Thyroid gland (tissue), 4 donors: Measurements from ENCODE around the gene C19orf12. TPM values are rescaled to one million over a fixed set of nuclear protein-coding genes. Genes with fewer than 3 reads are reported as not detected.

Experiments
- DNase-seq, 2 donors: peaks; one replicate each; pipeline ENCODE4 v3.0.0-alpha.2; 2019
- H3K27ac ChIP-seq, 3 donors: fragments of 200-600 bp; sonication (generic); 1 replicate in 2 of 3; 2 replicates in 1 of 3; pipeline ENCODE4 v1.5.1; 2016 to 2019; ENCODE audit warnings: mild to moderate bottlenecking in 1 of 3, moderate library complexity in 1 of 3
- H3K27me3 ChIP-seq: fragments of 200-600 bp; sonication (generic); one replicate; pipeline ENCODE4 v1.5.1; 2019
- H3K36me3 ChIP-seq, 2 donors: fragments of 200-600 bp; sonication (generic); one replicate each; pipeline ENCODE4 v1.5.1; 2016 to 2019
- H3K4me1 ChIP-seq, 2 donors: fragments of 200-600 bp; sonication (generic); one replicate each; pipeline ENCODE4 v1.5.1; 2017 to 2019
- H3K4me3 ChIP-seq, 3 donors: fragments of 200-600 bp; sonication (generic); replicated peaks in 1 of 3; 1 replicate in 2 of 3; 2 replicates in 1 of 3; pipeline ENCODE4 v1.5.1; 2016; ENCODE audit warnings: mild to moderate bottlenecking in 1 of 3
- H3K9me3 ChIP-seq: fragments of 200-600 bp; sonication (generic); one replicate; pipeline ENCODE4 v1.5.1; 2017
- POLR2A ChIP-seq, 2 donors: fragments of 450-650 bp; IDR thresholded peaks; one replicate each; pipeline ENCODE4 v1.6.1; 2017; ENCODE audit warnings: antibody characterized with exemption in 2 of 2, mild to moderate bottlenecking in 2 of 2, moderate library complexity in 1 of 2
- WGBS, 2 donors: methylation state at CpG; one replicate each; pipeline ENCODE4 v1.1.5; 2017; 5-methylcytosine and 5-hydroxymethylcytosine counted together
- intact Hi-C: fragments of 100-400 bp; cut with DNase I; formaldehyde crosslinking; loops from one replicate; pipeline ENCODE4 v1.15.1; 2023
- total RNA-seq, 4 donors: library from RNA; depleted of rRNA; stranded (reverse); fragments of >200 nt; gene quantifications; one replicate each; pipeline ENCODE4 v1.2.3, GENCODE V29; 2016
- TF ChIP-seq, protein P1 (sequence below), 6 experiments: fragments of 200-600 bp in 3 of 6; fragments of 450-650 bp in 3 of 6; sonication (generic) in 3 of 6; IDR thresholded peaks; one replicate each; pipeline ENCODE4 v1.5.1; 2016 to 2019; ENCODE audit warnings: antibody characterized with exemption in 6 of 6, mild to moderate bottlenecking in 2 of 6, inconsistent platforms in 1 of 6, moderate library complexity in 1 of 6

C19orf12 gene
- 10 to 100 TPM; 24.4 to 34.0 (median 31.9) TPM for total RNA-seq

DNA sequence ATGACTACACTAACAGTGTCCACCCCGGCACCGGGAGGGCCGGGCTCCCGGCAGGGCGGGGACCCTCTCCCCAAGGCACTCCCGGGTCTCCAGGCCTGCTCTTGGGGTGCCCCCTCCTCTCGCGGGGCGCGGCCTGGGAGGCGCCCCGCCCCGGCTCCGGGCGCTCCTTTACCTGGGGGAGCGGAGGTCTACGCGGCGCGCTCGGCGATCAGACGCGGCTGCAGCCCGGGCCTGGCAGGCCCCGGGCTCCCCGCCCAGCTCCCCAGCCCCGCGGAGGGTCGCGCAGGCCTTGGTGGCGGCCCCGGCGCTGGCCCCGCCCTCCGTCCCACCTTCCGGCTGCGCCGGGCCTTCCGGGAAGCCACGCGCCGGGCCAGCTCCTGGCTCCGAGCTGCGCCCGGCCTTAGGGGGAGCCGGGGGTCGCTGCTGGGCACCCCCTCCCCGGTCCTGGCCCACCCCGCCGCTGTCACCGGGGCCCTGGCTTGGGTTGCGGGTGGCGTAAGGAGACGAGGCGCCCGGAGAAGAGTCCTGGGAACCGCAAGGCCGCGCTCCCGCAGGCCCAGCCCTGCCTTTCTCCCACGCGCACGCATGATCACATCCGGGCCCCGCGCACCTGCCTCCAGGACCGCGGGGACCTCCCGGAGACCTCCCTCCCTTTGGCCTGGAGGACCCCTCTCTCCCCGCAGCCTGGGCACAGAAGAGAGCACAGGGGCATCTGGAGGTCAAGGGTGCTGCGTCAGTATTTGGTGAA is at the start of gene C19orf12:
Gene C19orf12, minus strand, starts transcription at position 309 of the 748 bp plus-strand sequence. CDS start 6,848 bp downstream, outside the sequence.
- no peaks in the 10 kb centered on the region for H3K9me3 ChIP-seq
- peak; percentile 72 to 77 for DNase-seq
- no peaks in the 10 kb centered on the region for H3K27me3 ChIP-seq
- TF ChIP-seq POLR2A (IDR thresholded peaks at IDR 0.05), result peak; percentile 34 to 82
- TF ChIP-seq, protein P1, sequence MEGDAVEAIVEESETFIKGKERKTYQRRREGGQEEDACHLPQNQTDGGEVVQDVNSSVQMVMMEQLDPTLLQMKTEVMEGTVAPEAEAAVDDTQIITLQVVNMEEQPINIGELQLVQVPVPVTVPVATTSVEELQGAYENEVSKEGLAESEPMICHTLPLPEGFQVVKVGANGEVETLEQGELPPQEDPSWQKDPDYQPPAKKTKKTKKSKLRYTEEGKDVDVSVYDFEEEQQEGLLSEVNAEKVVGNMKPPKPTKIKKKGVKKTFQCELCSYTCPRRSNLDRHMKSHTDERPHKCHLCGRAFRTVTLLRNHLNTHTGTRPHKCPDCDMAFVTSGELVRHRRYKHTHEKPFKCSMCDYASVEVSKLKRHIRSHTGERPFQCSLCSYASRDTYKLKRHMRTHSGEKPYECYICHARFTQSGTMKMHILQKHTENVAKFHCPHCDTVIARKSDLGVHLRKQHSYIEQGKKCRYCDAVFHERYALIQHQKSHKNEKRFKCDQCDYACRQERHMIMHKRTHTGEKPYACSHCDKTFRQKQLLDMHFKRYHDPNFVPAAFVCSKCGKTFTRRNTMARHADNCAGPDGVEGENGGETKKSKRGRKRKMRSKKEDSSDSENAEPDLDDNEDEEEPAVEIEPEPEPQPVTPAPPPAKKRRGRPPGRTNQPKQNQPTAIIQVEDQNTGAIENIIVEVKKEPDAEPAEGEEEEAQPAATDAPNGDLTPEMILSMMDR (IDR thresholded peaks at IDR 0.05), result peak in 1 of 6 experiments; percentile 3
- peak within 1 kb of the TSS; percentile 84 to 91 (median 85) for H3K27ac ChIP-seq
- intact Hi-C loops, result loop anchor here (5.0 to 10.0 kb wide), 2 partner anchors 50 to 103 kb away; partner anchors contain the start of gene PLEKHF1
- WGBS, 2 donors, result 0% methylated on average over 1 of the region's 72 CpGs
- no peaks in the 10 kb centered on the region for H3K36me3 ChIP-seq
- peaks cover 17 to 22% of the 10 kb centered on the region in 2 donors for H3K4me1 ChIP-seq
- peak within 1 kb of the TSS; percentile 80 to 89 (median 84) for H3K4me3 ChIP-seq

DNA sequence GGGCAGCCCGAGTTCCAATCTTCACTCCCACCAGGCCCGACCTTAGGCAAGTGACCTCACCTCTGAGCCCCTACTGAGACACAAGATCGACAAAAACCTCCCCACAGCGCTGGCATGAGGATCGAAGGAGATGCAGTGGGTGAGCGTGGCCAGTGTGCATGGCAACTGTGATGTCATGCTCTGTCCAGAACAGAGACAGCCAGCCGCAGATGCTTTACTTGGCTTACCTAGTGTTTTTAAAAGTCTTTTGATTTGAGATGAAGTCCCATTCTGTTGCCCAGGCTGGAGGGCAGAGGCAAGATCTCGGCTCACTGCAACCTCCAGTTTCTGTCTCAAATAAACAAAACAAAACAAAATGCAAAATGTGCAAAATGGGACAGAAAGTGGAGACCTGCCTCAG is 49.3 kb upstream of the C19orf12 start:
- TF ChIP-seq, protein P1 (IDR thresholded peaks at IDR 0.05), result no peak
- no peak for TF ChIP-seq POLR2A (IDR thresholded peaks at IDR 0.05)
- no peaks in the 10 kb centered on the region for H3K9me3 ChIP-seq
- H3K4me3 ChIP-seq, result no peak overlapping the region
- WGBS, 2 donors, result 87 to 93% methylated on average over 8 of the region's 8 CpGs
- H3K36me3 ChIP-seq, result no peaks in the 10 kb centered on the region
- H3K27ac ChIP-seq, result no peak overlapping the region
- no peaks in the 10 kb centered on the region for H3K27me3 ChIP-seq
- H3K4me1 ChIP-seq, result no peaks in the 10 kb centered on the region
- no peak for DNase-seq
- intact Hi-C loops, result no loop called here

DNA sequence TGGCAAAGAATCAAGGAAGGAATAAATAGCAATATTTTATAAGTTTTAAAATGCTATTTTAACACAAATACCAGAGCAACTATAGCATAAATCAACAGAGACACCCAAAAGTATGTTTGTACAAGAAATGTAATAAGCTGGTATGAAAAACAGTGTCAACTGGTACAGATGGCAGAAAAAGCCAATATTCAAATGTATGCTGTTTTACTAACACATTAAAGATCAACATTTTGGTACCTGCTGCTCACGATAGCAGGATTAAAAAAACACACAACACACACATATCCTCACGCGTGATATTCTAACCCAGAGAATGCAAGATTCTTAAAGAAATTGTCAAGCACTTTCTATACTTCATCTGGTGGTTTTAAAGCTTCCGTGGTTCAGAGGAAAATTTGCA is 48.1 kb upstream of the C19orf12 start:
- H3K27me3 ChIP-seq, result no peaks in the 10 kb centered on the region
- no peaks in the 10 kb centered on the region for H3K4me1 ChIP-seq
- TF ChIP-seq POLR2A (IDR thresholded peaks at IDR 0.05), result no peak
- TF ChIP-seq, protein P1 (IDR thresholded peaks at IDR 0.05), result no peak
- no peak overlapping the region for H3K4me3 ChIP-seq
- no peak for DNase-seq
- no peaks in the 10 kb centered on the region for H3K9me3 ChIP-seq
- no peak overlapping the region for H3K27ac ChIP-seq
- 78 to 80% methylated on average over 4 of the region's 4 CpGs for WGBS, 2 donors
- H3K36me3 ChIP-seq, result no peaks in the 10 kb centered on the region
- intact Hi-C loops, result no loop called here

DNA sequence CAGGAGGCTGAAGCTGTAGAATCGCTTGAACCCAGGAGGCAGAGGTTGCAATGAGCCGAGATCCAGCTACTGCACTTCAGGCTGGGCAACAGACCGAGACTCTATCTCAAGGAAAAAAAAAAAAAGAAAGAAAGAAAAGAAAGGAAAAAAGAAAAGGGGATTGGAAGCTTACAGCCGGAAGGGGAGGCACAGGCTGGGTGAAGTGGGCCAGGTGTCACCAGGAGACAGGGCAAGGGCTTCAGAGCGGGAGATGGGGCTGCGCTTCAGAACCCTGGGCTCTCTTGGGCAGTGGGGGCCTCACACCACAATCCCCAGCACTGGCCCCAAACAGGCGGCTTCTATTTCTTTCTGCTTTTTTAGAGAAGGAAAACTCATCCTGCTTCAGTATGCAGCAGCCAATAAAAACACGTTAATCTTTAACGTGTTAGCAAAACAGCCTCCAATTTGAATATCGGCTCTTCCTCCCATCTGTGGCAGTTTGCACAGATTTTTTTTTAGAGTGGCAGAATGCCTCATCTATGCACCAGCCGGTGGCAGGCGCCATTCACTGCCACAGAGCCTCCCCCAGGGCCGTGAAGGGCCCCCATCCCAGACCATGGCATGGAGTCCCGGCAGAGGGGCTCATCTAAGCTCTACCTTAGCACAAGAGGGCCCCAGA is 46.6 kb upstream of the C19orf12 start:
- no peaks in the 10 kb centered on the region for H3K36me3 ChIP-seq
- H3K27ac ChIP-seq, result no peak overlapping the region
- H3K27me3 ChIP-seq, result no peaks in the 10 kb centered on the region
- DNase-seq, result no peak
- WGBS, 2 donors, result 65 to 67% methylated on average over 14 of the region's 14 CpGs
- H3K9me3 ChIP-seq, result no peaks in the 10 kb centered on the region
- intact Hi-C loops, result no loop called here
- no peaks in the 10 kb centered on the region for H3K4me1 ChIP-seq
- no peak for TF ChIP-seq POLR2A (IDR thresholded peaks at IDR 0.05)
- TF ChIP-seq, protein P1 (IDR thresholded peaks at IDR 0.05), result no peak
- H3K4me3 ChIP-seq, result no peak overlapping the region
